ENCODE results near the gene HAPLN1.

DNA sequence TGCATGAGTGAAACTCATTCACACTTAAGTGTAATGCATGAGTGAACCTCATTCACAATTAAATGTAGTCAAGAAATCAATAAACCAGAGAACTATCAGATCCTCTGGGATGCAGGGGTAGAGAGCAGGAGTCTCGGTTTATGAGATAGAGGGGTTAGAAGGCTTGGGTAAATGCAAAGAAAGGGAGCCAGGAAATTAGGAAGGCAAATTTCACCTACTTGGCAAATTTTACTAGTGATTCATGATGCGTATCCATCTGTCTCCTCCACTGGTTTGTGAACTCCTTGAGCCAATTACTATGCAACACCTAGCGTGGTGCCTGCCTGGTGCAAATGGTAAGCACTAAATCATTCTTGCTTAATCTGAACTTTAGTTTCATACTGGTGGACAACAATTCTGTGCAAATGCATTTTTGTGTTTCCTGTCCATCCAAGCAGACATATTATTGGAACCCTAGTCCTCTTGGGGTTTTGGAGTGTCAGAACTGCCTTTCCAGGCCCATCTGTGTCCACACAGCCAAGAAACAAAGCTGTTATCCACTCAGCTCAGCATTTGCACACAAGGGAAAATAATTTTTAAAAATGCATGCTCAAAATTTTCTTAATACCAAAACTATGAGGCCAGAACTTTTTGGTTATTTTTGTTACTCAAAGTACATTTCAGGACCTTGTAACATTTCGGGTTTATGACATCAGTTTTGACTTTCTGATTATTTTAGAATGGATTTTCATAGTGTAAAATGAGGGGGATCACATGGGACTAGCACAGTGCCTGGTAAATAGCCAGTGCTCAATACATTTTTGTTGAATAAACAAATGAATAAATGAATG lies 5.2 kb downstream of the HAPLN1 start:
- TF ChIP-seq, protein P1, sequence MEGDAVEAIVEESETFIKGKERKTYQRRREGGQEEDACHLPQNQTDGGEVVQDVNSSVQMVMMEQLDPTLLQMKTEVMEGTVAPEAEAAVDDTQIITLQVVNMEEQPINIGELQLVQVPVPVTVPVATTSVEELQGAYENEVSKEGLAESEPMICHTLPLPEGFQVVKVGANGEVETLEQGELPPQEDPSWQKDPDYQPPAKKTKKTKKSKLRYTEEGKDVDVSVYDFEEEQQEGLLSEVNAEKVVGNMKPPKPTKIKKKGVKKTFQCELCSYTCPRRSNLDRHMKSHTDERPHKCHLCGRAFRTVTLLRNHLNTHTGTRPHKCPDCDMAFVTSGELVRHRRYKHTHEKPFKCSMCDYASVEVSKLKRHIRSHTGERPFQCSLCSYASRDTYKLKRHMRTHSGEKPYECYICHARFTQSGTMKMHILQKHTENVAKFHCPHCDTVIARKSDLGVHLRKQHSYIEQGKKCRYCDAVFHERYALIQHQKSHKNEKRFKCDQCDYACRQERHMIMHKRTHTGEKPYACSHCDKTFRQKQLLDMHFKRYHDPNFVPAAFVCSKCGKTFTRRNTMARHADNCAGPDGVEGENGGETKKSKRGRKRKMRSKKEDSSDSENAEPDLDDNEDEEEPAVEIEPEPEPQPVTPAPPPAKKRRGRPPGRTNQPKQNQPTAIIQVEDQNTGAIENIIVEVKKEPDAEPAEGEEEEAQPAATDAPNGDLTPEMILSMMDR (IDR thresholded peaks at IDR 0.05) = no peak
- TF ChIP-seq MYC (IDR thresholded peaks at IDR 0.05; ENCODE audit: borderline replicate concordance, low read length) (no peak), RARB (CRISPR knock-in tag; IDR thresholded peaks at IDR 0.05) (no peak), POLR2A (IDR thresholded peaks at IDR 0.05; ENCODE audit: low read length) (no peak), JUNB (IDR thresholded peaks at IDR 0.05) (no peak), JUN (IDR thresholded peaks at IDR 0.05) (no peak), RNF2 (IDR thresholded peaks at IDR 0.05; ENCODE audit: borderline replicate concordance, low read depth) (no peak), RFX5 (IDR thresholded peaks at IDR 0.05) (no peak), EP300 (IDR thresholded peaks at IDR 0.05) (no peak), BHLHE40 (IDR thresholded peaks at IDR 0.05; ENCODE audit: low read depth, low read length) (no peak)
- TF ChIP-seq, protein P2, sequence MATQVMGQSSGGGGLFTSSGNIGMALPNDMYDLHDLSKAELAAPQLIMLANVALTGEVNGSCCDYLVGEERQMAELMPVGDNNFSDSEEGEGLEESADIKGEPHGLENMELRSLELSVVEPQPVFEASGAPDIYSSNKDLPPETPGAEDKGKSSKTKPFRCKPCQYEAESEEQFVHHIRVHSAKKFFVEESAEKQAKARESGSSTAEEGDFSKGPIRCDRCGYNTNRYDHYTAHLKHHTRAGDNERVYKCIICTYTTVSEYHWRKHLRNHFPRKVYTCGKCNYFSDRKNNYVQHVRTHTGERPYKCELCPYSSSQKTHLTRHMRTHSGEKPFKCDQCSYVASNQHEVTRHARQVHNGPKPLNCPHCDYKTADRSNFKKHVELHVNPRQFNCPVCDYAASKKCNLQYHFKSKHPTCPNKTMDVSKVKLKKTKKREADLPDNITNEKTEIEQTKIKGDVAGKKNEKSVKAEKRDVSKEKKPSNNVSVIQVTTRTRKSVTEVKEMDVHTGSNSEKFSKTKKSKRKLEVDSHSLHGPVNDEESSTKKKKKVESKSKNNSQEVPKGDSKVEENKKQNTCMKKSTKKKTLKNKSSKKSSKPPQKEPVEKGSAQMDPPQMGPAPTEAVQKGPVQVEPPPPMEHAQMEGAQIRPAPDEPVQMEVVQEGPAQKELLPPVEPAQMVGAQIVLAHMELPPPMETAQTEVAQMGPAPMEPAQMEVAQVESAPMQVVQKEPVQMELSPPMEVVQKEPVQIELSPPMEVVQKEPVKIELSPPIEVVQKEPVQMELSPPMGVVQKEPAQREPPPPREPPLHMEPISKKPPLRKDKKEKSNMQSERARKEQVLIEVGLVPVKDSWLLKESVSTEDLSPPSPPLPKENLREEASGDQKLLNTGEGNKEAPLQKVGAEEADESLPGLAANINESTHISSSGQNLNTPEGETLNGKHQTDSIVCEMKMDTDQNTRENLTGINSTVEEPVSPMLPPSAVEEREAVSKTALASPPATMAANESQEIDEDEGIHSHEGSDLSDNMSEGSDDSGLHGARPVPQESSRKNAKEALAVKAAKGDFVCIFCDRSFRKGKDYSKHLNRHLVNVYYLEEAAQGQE (IDR thresholded peaks at IDR 0.05) = no peak
- TF ChIP-seq, protein P3, sequence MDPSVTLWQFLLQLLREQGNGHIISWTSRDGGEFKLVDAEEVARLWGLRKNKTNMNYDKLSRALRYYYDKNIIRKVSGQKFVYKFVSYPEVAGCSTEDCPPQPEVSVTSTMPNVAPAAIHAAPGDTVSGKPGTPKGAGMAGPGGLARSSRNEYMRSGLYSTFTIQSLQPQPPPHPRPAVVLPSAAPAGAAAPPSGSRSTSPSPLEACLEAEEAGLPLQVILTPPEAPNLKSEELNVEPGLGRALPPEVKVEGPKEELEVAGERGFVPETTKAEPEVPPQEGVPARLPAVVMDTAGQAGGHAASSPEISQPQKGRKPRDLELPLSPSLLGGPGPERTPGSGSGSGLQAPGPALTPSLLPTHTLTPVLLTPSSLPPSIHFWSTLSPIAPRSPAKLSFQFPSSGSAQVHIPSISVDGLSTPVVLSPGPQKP (IDR thresholded peaks at IDR 0.05; ENCODE audit: low read depth, low read length) = no peak

Data from A549 (cell line).